HEK293 (cell line): ENCODE measurements around the gene NSD1.

Experiments used
- BCL11B ChIP-seq: fragments of 450-650 bp; formaldehyde crosslinking; IDR thresholded peaks from 2 replicates; pipeline ENCODE4 v1.5.1; 2016; ENCODE audit warnings: low read depth, missing biosample characterization, missing genetic modification characterization
- GLI2 ChIP-seq: fragments of 450-650 bp; formaldehyde crosslinking; IDR thresholded peaks from 2 replicates; pipeline ENCODE4; 2017; ENCODE audit warnings: missing biosample characterization, missing genetic modification characterization, low read depth, borderline replicate concordance
- GLIS1 ChIP-seq: fragments of 450-650 bp; formaldehyde crosslinking; IDR thresholded peaks from 2 replicates; pipeline ENCODE4 v1.5.1; 2016; ENCODE audit warnings: missing biosample characterization, missing genetic modification characterization
- KLF8 ChIP-seq: fragments of 450-650 bp; formaldehyde crosslinking; IDR thresholded peaks from 2 replicates; pipeline ENCODE4 v1.5.1; 2016; ENCODE audit warnings: missing biosample characterization, missing genetic modification characterization
- PRDM1 ChIP-seq: fragments of 450-650 bp; formaldehyde crosslinking; IDR thresholded peaks from 2 replicates; pipeline ENCODE4; 2016; ENCODE audit warnings: missing biosample characterization, missing genetic modification characterization
- REPIN1 ChIP-seq: fragments of 450-650 bp; formaldehyde crosslinking; IDR thresholded peaks from 2 replicates; pipeline ENCODE4 v1.5.1; 2017; ENCODE audit warnings: missing biosample characterization, missing genetic modification characterization, low read depth
- SALL2 ChIP-seq: fragments of 450-650 bp; formaldehyde crosslinking; IDR thresholded peaks from 2 replicates; pipeline ENCODE4 v1.5.0; 2017; ENCODE audit warnings: missing biosample characterization, mild to moderate bottlenecking, missing genetic modification characterization, borderline replicate concordance
- WT1 ChIP-seq: fragments of 450-650 bp; formaldehyde crosslinking; IDR thresholded peaks from 2 replicates; pipeline ENCODE4 v1.5.1; 2016; ENCODE audit warnings: missing biosample characterization, missing genetic modification characterization
- ZBTB17 ChIP-seq: fragments of 450-650 bp; formaldehyde crosslinking; IDR thresholded peaks from 2 replicates; pipeline ENCODE4 v1.5.1; 2016; ENCODE audit warnings: missing biosample characterization, missing genetic modification characterization
- ZBTB26 ChIP-seq: fragments of 450-650 bp; formaldehyde crosslinking; optimal IDR thresholded peaks from 2 replicates; pipeline ENCODE3; 2016; ENCODE audit warnings: missing biosample characterization, mild to moderate bottlenecking, missing genetic modification characterization
- ZBTB48 ChIP-seq: fragments of 450-650 bp; formaldehyde crosslinking; IDR thresholded peaks from 2 replicates; pipeline ENCODE4 v1.5.1; 2016; ENCODE audit warnings: missing biosample characterization, missing genetic modification characterization
- ZBTB7A ChIP-seq: fragments of 450-650 bp; formaldehyde crosslinking; IDR thresholded peaks from 2 replicates; pipeline ENCODE4 v1.5.1; 2016; ENCODE audit warnings: low read depth, missing biosample characterization, missing genetic modification characterization
- ZFP3 ChIP-seq: fragments of 450-650 bp; formaldehyde crosslinking; IDR thresholded peaks from 2 replicates; pipeline ENCODE4 v1.5.1; 2016; ENCODE audit warnings: low read depth, missing biosample characterization, missing genetic modification characterization
- ZFP69B ChIP-seq: fragments of 450-650 bp; formaldehyde crosslinking; IDR thresholded peaks from 2 replicates; pipeline ENCODE4 v1.5.1; 2016; ENCODE audit warnings: missing biosample characterization, missing genetic modification characterization
- ZIC2 ChIP-seq: fragments of 450-650 bp; formaldehyde crosslinking; IDR thresholded peaks from 2 replicates; pipeline ENCODE4 v1.5.1; 2016; ENCODE audit warnings: missing biosample characterization, missing genetic modification characterization
- ZNF169 ChIP-seq: fragments of 450-650 bp; formaldehyde crosslinking; IDR thresholded peaks from 2 replicates; pipeline ENCODE4 v1.5.1; 2016; ENCODE audit warnings: missing biosample characterization, missing genetic modification characterization
- ZNF416 ChIP-seq: fragments of 450-650 bp; formaldehyde crosslinking; IDR thresholded peaks from 2 replicates; pipeline ENCODE4 v1.5.1; 2016; ENCODE audit warnings: missing biosample characterization, missing genetic modification characterization
- ZNF423 ChIP-seq: fragments of 450-650 bp; formaldehyde crosslinking; IDR thresholded peaks from 2 replicates; pipeline ENCODE4 v1.5.1; 2016; ENCODE audit warnings: missing biosample characterization, missing genetic modification characterization
- ZNF48 ChIP-seq: fragments of 450-650 bp; formaldehyde crosslinking; IDR thresholded peaks from 2 replicates; pipeline ENCODE4 v1.5.1; 2016; ENCODE audit warnings: missing biosample characterization, missing genetic modification characterization
- ZNF544 ChIP-seq: fragments of 450-650 bp; formaldehyde crosslinking; IDR thresholded peaks from 2 replicates; pipeline ENCODE4 v1.5.0; 2017; ENCODE audit warnings: missing biosample characterization, missing genetic modification characterization
- ZNF600 ChIP-seq: fragments of 450-650 bp; formaldehyde crosslinking; IDR thresholded peaks from 2 replicates; pipeline ENCODE4 v1.5.1; 2016; ENCODE audit warnings: missing biosample characterization, missing genetic modification characterization
- ZNF658 ChIP-seq: fragments of 450-650 bp; formaldehyde crosslinking; IDR thresholded peaks from 2 replicates; pipeline ENCODE4; 2016; ENCODE audit warnings: missing biosample characterization, missing genetic modification characterization
- TF ChIP-seq, protein P1 (sequence below): fragments of 450-650 bp; formaldehyde crosslinking; IDR thresholded peaks from 2 replicates; pipeline ENCODE4 v1.5.1; 2017; ENCODE audit warnings: missing biosample characterization, missing genetic modification characterization
- TF ChIP-seq, protein P2 (sequence below): fragments of 450-650 bp; formaldehyde crosslinking; IDR thresholded peaks from 2 replicates; pipeline ENCODE4 v1.5.1; 2017; ENCODE audit warnings: missing biosample characterization, missing genetic modification characterization
- TF ChIP-seq, protein P3 (sequence below): fragments of 450-650 bp; formaldehyde crosslinking; IDR thresholded peaks from 2 replicates; pipeline ENCODE4 v1.5.1; 2016; ENCODE audit warnings: missing biosample characterization, missing genetic modification characterization
- TF ChIP-seq, protein P4 (sequence below): fragments of 450-650 bp; formaldehyde crosslinking; IDR thresholded peaks from 2 replicates; pipeline ENCODE4 v1.5.1; 2016; ENCODE audit warnings: missing biosample characterization, missing genetic modification characterization
- TF ChIP-seq, protein P5 (sequence below): fragments of 450-650 bp; formaldehyde crosslinking; IDR thresholded peaks from 2 replicates; pipeline ENCODE4 v1.5.1; 2016; ENCODE audit warnings: missing biosample characterization, missing genetic modification characterization

NSD1 gene

DNA sequence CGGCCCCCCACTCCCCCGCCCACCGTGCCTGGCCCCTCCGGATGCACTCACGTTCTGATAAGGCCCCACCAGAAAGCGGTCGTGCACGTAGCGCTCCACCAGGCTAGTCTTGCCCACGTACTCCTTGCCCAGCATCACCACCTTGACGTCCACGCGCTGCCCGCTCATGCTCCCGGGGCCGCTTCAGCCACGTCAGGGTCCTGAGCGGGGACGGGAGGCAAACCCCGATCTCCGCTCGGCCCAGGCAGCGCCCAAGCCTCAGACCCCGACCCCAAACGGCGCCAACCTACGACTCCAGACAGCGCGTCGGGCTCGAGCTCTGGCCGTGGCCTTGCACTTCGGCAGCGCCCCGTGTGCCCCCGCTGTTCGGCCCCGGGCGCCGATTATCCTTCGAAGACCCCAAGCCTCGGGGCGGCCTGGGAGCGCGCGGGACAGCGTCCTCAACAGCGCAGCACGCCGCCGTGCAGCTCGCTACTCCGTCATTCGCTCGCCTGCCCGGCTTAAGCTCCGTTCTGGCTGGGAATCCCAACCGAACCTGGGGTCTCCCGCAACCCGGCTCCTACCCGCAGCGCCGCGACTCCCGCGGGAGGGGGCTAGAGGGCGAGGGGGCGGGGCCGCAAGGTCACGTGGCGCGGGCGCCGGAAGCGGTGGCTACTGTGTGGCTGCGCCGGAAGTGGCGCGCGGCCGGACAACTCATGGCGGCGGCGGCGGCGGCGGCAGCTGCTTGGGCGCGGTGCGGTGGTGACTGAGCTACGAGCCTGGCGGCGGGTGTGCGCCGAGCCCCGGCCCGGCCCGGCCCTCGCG lies 169.8 kb downstream of the NSD1 start, which contains the start of the genes PRELID1 and RAB24 (continued):
- TF ChIP-seq, protein P1, sequence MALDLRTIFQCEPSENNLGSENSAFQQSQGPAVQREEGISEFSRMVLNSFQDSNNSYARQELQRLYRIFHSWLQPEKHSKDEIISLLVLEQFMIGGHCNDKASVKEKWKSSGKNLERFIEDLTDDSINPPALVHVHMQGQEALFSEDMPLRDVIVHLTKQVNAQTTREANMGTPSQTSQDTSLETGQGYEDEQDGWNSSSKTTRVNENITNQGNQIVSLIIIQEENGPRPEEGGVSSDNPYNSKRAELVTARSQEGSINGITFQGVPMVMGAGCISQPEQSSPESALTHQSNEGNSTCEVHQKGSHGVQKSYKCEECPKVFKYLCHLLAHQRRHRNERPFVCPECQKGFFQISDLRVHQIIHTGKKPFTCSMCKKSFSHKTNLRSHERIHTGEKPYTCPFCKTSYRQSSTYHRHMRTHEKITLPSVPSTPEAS (tag by site-specific recombination): no peak
- TF ChIP-seq, protein P2, sequence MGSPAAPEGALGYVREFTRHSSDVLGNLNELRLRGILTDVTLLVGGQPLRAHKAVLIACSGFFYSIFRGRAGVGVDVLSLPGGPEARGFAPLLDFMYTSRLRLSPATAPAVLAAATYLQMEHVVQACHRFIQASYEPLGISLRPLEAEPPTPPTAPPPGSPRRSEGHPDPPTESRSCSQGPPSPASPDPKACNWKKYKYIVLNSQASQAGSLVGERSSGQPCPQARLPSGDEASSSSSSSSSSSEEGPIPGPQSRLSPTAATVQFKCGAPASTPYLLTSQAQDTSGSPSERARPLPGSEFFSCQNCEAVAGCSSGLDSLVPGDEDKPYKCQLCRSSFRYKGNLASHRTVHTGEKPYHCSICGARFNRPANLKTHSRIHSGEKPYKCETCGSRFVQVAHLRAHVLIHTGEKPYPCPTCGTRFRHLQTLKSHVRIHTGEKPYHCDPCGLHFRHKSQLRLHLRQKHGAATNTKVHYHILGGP (tag by site-specific recombination): no peak
- TF ChIP-seq ZFP69B (tag by site-specific recombination) (0 out of 2 replicates have a peak, but pooled peaks have one; percentile 14), REPIN1 (tag by site-specific recombination) (0 out of 2 replicates have a peak, but pooled peaks have one; percentile 40), KLF8 (tag by site-specific recombination) (peak; percentile 19; the same call in 1 of the 2 replicates), ZNF544 (no peak), GLI2 (tag by site-specific recombination) (no peak), GLIS1 (tag by site-specific recombination) (peak; percentile 68), ZNF48 (tag by site-specific recombination) (no peak), ZBTB17 (tag by site-specific recombination) (peak; percentile 65), ZFP3 (tag by site-specific recombination) (no peak), ZBTB48 (0 out of 2 replicates have a peak, but pooled peaks have one; percentile 28), ZBTB26 (tag by site-specific recombination) (peak; percentile 95), BCL11B (tag by site-specific recombination) (peak; percentile 54; the same call in 1 of the 2 replicates), ZNF423 (tag by site-specific recombination) (peak; percentile 57; the same call in 1 of the 2 replicates), WT1 (no peak), ZNF416 (no peak), ZNF600 (tag by site-specific recombination) (peak; percentile 95), ZNF169 (no peak), SALL2 (tag by site-specific recombination) (no peak), PRDM1 (tag by site-specific recombination) (no peak), ZIC2 (peak; percentile 77), ZBTB7A (tag by site-specific recombination) (peak; percentile 95), ZNF658 (tag by site-specific recombination) (no peak)
- TF ChIP-seq, protein P3, sequence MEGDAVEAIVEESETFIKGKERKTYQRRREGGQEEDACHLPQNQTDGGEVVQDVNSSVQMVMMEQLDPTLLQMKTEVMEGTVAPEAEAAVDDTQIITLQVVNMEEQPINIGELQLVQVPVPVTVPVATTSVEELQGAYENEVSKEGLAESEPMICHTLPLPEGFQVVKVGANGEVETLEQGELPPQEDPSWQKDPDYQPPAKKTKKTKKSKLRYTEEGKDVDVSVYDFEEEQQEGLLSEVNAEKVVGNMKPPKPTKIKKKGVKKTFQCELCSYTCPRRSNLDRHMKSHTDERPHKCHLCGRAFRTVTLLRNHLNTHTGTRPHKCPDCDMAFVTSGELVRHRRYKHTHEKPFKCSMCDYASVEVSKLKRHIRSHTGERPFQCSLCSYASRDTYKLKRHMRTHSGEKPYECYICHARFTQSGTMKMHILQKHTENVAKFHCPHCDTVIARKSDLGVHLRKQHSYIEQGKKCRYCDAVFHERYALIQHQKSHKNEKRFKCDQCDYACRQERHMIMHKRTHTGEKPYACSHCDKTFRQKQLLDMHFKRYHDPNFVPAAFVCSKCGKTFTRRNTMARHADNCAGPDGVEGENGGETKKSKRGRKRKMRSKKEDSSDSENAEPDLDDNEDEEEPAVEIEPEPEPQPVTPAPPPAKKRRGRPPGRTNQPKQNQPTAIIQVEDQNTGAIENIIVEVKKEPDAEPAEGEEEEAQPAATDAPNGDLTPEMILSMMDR (tag by site-specific recombination): peak; percentile 91
- TF ChIP-seq, protein P4, sequence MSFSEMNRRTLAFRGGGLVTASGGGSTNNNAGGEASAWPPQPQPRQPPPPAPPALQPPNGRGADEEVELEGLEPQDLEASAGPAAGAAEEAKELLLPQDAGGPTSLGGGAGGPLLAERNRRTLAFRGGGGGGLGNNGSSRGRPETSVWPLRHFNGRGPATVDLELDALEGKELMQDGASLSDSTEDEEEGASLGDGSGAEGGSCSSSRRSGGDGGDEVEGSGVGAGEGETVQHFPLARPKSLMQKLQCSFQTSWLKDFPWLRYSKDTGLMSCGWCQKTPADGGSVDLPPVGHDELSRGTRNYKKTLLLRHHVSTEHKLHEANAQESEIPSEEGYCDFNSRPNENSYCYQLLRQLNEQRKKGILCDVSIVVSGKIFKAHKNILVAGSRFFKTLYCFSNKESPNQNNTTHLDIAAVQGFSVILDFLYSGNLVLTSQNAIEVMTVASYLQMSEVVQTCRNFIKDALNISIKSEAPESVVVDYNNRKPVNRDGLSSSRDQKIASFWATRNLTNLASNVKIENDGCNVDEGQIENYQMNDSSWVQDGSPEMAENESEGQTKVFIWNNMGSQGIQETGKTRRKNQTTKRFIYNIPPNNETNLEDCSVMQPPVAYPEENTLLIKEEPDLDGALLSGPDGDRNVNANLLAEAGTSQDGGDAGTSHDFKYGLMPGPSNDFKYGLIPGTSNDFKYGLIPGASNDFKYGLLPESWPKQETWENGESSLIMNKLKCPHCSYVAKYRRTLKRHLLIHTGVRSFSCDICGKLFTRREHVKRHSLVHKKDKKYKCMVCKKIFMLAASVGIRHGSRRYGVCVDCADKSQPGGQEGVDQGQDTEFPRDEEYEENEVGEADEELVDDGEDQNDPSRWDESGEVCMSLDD (tag by site-specific recombination): peak; percentile 90
- TF ChIP-seq, protein P5, sequence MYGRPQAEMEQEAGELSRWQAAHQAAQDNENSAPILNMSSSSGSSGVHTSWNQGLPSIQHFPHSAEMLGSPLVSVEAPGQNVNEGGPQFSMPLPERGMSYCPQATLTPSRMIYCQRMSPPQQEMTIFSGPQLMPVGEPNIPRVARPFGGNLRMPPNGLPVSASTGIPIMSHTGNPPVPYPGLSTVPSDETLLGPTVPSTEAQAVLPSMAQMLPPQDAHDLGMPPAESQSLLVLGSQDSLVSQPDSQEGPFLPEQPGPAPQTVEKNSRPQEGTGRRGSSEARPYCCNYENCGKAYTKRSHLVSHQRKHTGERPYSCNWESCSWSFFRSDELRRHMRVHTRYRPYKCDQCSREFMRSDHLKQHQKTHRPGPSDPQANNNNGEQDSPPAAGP (tag by site-specific recombination): peak; percentile 67
